ENCODE measurements around the gene TIMP2. TPM values are rescaled to one million over a fixed set of nuclear protein-coding genes. Genes with fewer than 3 reads are reported as not detected.

Gene TIMP2
- total and polyA plus RNA-seq, 2 experiments from 2014 or later: 10.6 to 22.5 TPM

GRCh38 chr17:78818152-78818846 is 106.9 kb downstream of the TIMP2 start (continued):
- no peak for TF ChIP-seq CTCF (conservative IDR thresholded peaks at IDR 0.05; ENCODE audit: low read depth in 2 of 2)
- TF ChIP-seq ETS1 (IDR thresholded peaks at IDR 0.05): no peak
- no peak for TF ChIP-seq JUNB (IDR thresholded peaks at IDR 0.05; ENCODE audit: unreplicated experiment)
- TF ChIP-seq ZNF331 (CRISPR knock-in tag; IDR thresholded peaks at IDR 0.05; ENCODE audit: low read depth): no peak
- no peak for TF ChIP-seq EZH2phosphoT487 (IDR thresholded peaks at IDR 0.05; ENCODE audit: unreplicated experiment)
- no peak for TF ChIP-seq CREB1 (CRISPR knock-in tag; IDR thresholded peaks at IDR 0.05; ENCODE audit: low read depth)
- TF ChIP-seq EZH2 (IDR thresholded peaks at IDR 0.05; ENCODE audit: low read depth, unreplicated experiment): no peak
- TF ChIP-seq ZNF114 (CRISPR knock-in tag; IDR thresholded peaks at IDR 0.05): no peak

GRCh38 chr17:78817123-78817522 is 108.1 kb downstream of the TIMP2 start:
- peaks cover 12% of the 10 kb centered on the region; the same call in 1 of the 2 replicates for H3F3A ChIP-seq (replicated peaks; ENCODE audit: low read depth)
- DNase-seq (ENCODE audit: low spot score) (no peak), ATAC-seq (no peak)
- H2AFZ ChIP-seq: no peak overlapping the region
- H3K27me3 ChIP-seq (ENCODE audit: insufficient read depth): no peaks in the 10 kb centered on the region
- Mint-ChIP-seq H3K36me3 (ENCODE audit: low read depth) (peaks cover 91% of the 10 kb centered on the region), H3K4me3 (no peak overlapping the region), H3K9me3 (no peaks in the 10 kb centered on the region), H3K4me1 (no peaks in the 10 kb centered on the region), H3K27ac (no peak overlapping the region), H3K27me3 (ENCODE audit: insufficient read depth, low read depth, poor library complexity) (peaks cover 3% of the 10 kb centered on the region)
- H3K79me2 ChIP-seq (replicated peaks; ENCODE audit: insufficient read depth): 0 out of 2 replicates have a peak, but pooled peaks cover 3% of the 10 kb centered on the region
- peaks cover 73% of the 10 kb centered on the region for H3K36me3 ChIP-seq (ENCODE audit: insufficient read depth)
- H3K4me2 ChIP-seq: no peak overlapping the region
- no peaks in the 10 kb centered on the region for H3K9me2 ChIP-seq (ENCODE audit: insufficient read depth)
- H4K20me1 ChIP-seq (replicated peaks; ENCODE audit: insufficient read depth): peaks cover 8% of the 10 kb centered on the region
- no peak overlapping the region for H3K4me3 ChIP-seq
- no peaks in the 10 kb centered on the region for H3K4me1 ChIP-seq (ENCODE audit: insufficient read depth)
- no peak overlapping the region for H3K27ac ChIP-seq (ENCODE audit: low read depth)
- no peak for TF ChIP-seq ZNF462 (CRISPR knock-in tag; IDR thresholded peaks at IDR 0.05)
- no peak for TF ChIP-seq ZNF331 (CRISPR knock-in tag; IDR thresholded peaks at IDR 0.05; ENCODE audit: low read depth)
- no peak for TF ChIP-seq NANOG (IDR thresholded peaks at IDR 0.05; ENCODE audit: borderline replicate concordance)
- no peak for TF ChIP-seq CTCF (conservative IDR thresholded peaks at IDR 0.05; ENCODE audit: low read depth in 2 of 2)
- no peak for TF ChIP-seq EZH2 (IDR thresholded peaks at IDR 0.05; ENCODE audit: low read depth, unreplicated experiment)
- no peak for TF ChIP-seq STAT1 (IDR thresholded peaks at IDR 0.05; ENCODE audit: unreplicated experiment)
- no peak for TF ChIP-seq ETS1 (IDR thresholded peaks at IDR 0.05)
- TF ChIP-seq JUNB (IDR thresholded peaks at IDR 0.05; ENCODE audit: unreplicated experiment): no peak
- no peak for TF ChIP-seq ZNF114 (CRISPR knock-in tag; IDR thresholded peaks at IDR 0.05)

Measured in GM23338 (cell line).